Left cardiac atrium (tissue), 4 donors: ENCODE data around the gene NSUN4. TPM values are rescaled to one million over a fixed set of nuclear protein-coding genes. Genes with fewer than 3 reads are reported as not detected.
"Not testable (repeated sequence)": the region's sequence is repeated elsewhere in the genome, so short reads cannot be mapped to it uniquely, and the experiment has no call there.

Experiments used
- ATAC-seq, 2 donors: fragments of 200-7000 bp; cut with Tn5 transposase; one replicate each; pipeline ENCODE4 v1.9.1; 2020; ENCODE audit warnings: mild to moderate bottlenecking in 2 of 2, moderate library complexity in 2 of 2
- DNase-seq: peaks from one replicate; pipeline ENCODE4 v3.0.0-alpha.2; 2020
- intact Hi-C, 2 donors: fragments of 100-400 bp; cut with DNase I; formaldehyde crosslinking; loops; one replicate each; pipeline versions ENCODE4 v1.14.1 to v1.15.1; 2022 to 2023
- total RNA-seq, 2 donors: library from RNA; stranded (reverse); fragmentation: NEBNext Ultra II Directional; extraction: Animal tissue kit (Norgen Biotek cat#: 25700); gene quantifications; one replicate each; pipeline ENCODE4 v1.2.1, GENCODE V29; 2021
- donor health status: DM: no; HTN: yes; CAD: no.
- donor health status: DM: no; HTN: yes; CAD: no; lungs with severe emphysema.
- donor health status: DM: yes; HTN: yes; CAD: no.
- donor health status: Dilated cardiomyopathy.

Gene NSUN4
- total RNA-seq, 2 donors from 2014 or later: 13.4 to 17.4 TPM

- intact Hi-C loops, DNase-seq, ATAC-seq: not testable (repeated sequence)
These were observed 20.4 kb upstream of the NSUN4 start for GRCh38 chr1:46319960-46320914.

DNA sequence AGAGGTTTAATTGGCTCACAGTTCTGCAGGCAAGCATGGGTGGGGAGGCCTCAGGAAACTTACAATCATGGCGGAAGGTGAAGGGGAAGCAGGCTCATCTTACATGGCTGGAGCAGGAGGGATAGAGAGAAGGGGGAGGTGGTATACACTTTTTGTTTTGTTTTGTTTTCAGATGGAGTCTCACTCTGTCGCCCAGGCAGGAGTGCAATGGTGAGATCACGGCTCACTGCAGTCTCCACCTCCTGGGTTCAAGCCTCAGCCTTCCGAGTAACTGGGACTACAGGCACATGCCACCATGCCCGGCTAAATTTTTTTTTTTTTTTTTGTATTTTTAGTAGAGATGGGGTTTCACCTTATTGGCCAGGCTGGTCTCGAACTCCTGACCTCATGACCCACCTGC lies 18.4 kb upstream of the NSUN4 start:
- ATAC-seq, DNase-seq, intact Hi-C loops: not testable (repeated sequence)

DNA sequence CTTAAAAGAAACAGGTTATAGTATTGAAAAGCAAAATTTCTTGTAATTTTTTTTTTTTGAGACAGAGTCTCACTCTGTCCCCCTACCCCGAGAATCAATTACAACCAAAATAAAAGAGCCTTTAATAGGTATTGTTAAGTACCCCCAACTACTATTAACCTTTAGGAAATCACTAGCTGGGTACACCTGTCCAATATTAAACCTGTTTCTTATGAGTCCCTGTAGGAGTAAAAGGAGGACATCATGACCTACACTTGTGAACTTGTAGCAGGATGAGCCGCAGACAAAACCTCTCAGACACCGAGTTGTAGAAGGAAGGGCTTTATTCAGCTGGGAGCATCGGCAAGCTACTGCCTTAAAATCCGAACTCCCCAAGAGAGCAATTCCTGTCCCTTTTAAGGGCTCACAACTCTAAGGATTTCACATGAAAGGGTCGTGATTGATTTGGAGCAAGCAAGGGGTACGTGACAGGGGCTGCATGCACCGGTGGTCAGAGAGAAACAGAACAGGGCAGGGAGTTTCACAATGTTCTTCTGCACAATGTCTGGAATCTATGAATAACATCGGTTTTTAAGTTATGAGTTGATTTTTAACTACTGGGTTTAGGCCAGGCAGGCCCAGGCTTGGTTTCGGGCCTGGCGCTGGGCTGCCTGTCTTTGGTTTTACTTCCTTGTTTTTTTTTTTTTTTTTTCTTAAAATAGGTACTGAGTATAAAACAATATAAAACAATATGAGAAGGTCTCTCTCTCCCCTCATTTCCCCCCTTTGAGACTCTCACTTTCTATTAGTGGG lies 15.1 kb upstream of the NSUN4 start:
- DNase-seq, intact Hi-C loops, ATAC-seq: not testable (repeated sequence)

DNA sequence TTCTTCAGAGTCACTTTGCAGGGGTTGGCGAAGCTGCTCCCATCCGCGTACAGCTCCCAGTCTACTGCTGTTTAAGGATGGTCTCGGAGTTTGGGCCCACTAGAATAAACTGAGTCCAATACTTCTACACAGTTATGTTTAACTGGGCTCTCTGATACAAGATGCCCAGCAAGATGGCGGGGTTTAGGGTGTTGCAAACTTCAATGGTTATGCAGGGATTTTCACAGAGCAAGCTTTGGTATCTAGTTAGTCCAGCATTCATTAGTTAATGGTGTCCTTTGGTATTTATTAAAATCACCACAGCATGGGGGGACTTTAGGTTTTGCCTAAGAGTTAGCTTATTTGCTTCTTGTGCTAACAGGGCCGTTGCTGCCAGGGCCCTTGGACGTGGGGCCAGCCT lies 12.4 kb upstream of the NSUN4 start:
- intact Hi-C loops, ATAC-seq, DNase-seq: not testable (repeated sequence)

GRCh38 chr1:46329807-46330206 lies 10.8 kb upstream of the NSUN4 start:
- DNase-seq, ATAC-seq, intact Hi-C loops: not testable (repeated sequence)

GRCh38 chr1:46330381-46330780 lies 10.2 kb upstream of the NSUN4 start:
- ATAC-seq, DNase-seq, intact Hi-C loops: not testable (repeated sequence)

DNA sequence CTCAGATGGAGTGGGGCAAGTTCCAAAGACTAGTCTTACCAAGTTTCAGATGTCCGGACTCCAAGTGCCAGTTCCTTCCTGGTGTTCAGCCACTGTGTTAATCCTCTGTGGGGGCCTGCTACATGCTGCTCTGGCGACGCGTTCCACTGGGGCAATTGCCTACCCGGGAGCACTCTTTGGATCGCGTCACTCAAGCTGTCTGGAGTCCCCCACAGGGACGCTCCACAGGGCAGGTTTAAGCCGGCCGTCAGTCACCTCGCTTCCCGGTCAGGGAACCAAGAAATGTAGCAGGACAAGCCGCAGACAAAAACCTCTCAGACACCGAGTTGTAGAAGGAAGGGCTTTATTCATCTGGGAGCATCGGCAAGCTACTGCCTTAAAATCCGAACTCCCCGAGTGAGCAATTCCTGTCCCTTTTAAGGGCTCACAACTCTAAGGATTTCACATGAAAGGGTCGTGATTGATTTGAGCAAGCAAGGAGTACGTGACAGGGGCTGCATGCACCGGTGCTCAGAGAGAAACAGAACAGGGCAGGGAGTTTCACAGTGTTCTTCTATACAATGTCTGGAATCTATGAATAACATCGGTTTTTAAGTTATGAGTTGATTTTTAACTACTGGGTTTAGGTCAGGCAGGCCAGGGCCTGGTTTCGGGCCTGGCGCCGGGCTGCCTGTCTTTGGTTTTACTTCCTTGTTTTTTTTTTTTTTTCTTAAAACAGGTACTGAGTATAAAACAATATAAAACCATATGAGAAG lies 8.6 kb upstream of the NSUN4 start:
- ATAC-seq, DNase-seq, intact Hi-C loops: not testable (repeated sequence)

DNA sequence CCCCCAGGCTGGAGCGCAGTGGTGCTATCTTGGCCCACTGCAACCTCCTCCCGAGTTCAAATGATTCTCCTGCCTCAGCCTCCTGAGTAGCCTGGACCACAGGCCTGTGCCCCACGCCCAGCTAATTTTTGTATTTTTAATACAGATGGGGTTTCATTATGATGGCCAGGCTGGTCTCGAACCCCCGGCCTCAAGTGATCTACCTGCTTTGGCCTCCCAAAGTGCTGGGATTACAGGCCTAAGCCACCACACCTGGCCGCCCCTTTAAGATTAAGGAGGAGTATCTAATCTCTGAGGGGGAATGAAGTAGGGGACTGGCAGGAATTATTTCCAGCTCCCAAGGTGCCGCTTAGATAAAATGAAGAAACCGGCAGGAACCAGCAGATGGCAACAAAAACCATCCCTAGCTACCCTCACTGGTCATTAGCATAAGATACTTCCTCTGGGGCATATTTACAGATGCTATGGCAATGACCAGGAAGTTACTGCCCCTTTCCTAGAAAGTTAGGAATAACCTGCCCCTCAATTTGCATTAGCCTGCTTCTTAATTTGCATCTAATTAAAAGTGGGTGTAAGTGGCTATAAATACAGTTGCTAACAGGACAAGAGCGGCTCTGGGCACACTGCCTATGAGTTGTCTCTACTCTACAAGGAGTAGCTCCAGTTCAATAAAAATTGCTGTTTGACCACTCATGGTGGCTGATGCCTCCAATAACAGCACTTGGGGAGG lies 7.1 kb upstream of the NSUN4 start:
- ATAC-seq (peak in 1 of 2 donors; percentile 23), DNase-seq (no peak)
- intact Hi-C loops: no loop called here

DNA sequence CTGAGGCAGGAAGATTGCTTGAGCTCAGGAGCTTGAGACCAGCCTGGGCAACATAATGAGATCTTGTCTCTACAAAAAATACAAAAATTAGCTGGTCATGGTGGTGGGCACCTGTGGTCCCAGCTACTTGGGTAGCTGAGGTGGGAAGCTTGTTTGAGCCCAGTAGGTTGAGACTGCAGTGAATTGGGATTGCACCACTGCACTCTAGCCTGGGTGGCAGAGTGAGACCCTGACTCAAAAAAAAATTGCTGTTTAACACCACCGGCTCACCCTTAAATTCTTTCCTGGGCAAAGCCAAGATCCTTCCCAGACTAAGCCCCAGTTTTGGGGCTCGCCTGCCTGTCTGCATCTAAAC lies 6.6 kb upstream of the NSUN4 start:
- intact Hi-C loops: no loop called here
- DNase-seq (no peak), ATAC-seq (no peak)

DNA sequence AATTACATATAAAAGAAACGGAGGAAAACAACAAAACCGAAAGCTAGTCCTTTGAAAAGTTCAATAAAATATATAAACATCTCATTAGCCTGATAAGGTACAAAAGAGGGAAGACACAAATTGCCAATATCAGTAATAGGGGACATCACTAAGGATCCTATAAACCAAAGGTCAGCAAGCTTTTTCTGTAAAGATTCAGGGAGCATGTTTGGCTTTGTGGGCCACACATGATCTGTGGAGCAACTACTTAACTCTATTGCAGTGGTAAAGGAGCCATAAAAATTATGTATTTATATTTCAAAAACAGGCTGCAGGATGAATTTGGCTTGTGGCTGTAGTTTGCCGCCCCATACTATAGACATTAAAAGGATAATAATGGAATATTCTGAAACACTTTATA lies 5.5 kb upstream of the NSUN4 start:
- intact Hi-C loops: no loop called here
- ATAC-seq (no peak), DNase-seq (no peak)

GRCh38 chr1:46337409-46337808 lies 3.2 kb upstream of the NSUN4 start:
- ATAC-seq, DNase-seq, intact Hi-C loops: not testable (repeated sequence)

DNA sequence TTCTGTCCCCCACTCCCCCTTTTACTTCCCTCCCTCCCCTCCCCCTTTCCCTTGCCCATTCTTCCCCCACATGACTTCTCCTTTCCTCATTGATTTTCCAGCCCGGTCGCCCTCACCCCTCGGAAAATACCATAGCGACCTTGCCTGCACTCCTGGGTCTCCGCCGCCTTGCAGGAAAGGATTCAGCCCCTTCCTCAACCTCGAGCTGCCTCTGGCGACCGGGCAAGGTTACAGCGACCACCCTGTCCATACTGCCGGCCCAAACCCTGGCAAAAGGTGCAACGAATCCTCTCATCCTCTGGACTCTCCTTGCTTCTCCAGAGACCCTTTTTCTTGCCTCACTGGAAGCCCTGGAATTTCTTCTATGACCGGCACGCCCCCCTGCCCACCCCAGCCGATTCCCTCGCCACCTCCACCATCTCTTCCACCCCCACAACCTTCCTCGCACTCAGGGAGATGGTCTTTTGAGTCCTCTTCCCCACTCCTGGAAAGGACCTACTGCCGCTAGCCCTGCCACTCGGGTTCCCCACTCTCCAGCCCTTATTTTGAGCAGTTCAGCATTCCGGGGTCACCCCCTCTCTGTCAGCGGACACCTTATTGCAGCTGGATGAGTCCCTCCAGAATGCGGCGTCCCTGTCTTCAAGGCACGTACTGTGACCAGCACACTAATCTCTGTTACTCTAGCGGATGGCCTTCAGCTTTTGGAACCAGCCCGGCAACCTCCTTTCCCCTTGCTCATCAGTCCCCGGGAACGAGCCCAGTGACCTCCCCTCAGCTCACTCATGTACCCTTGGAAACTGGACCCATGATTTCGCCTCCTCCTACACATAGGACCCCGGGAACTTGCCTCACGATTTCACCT lies 846 bp downstream of the NSUN4 start:
- ATAC-seq (no peak), DNase-seq (peak; percentile 25)
- intact Hi-C loops: loop anchor here (2.0 to 10.0 kb wide), 3 partner anchors 39 to 97 kb away; partner anchors contain the start of genes LRRC41 (in 1 of the 2), RAD54L (in 1 of the 2) and UQCRH (in 1 of the 2)

- ATAC-seq: no peak
- intact Hi-C loops: loop anchor here (10.0 kb wide), 2 partner anchors 87 to 97 kb away; partner anchors contain the start of gene RAD54L (in 1 of the 2)
- DNase-seq: no peak
These were observed 1.6 kb downstream of the NSUN4 start for GRCh38 chr1:46342084-46342656.

GRCh38 chr1:46342677-46343350 lies 2.2 kb downstream of the NSUN4 start:
- intact Hi-C loops: loop anchor here (10.0 kb wide), 2 partner anchors 88 to 98 kb away; partner anchors contain the start of gene RAD54L (in 1 of the 2)
- ATAC-seq (no peak), DNase-seq (no peak)

GRCh38 chr1:46343351-46343695 lies 2.7 kb downstream of the NSUN4 start:
- no peak for DNase-seq
- intact Hi-C loops: loop anchor here (10.0 kb wide), 2 partner anchors 89 to 99 kb away; partner anchors contain the start of gene RAD54L (in 1 of the 2)
- no peak for ATAC-seq

- ATAC-seq: no peak
- intact Hi-C loops: loop anchor here (10.0 kb wide), 2 partner anchors 89 to 99 kb away; partner anchors contain the start of gene RAD54L (in 1 of the 2)
- no peak for DNase-seq
These were observed 3.1 kb downstream of the NSUN4 start for GRCh38 chr1:46343705-46344104.
